SK-N-SH (cell line): Measurements from ENCODE around the gene UBA5. TPM values are rescaled to one million over a fixed set of nuclear protein-coding genes. Genes with fewer than 3 reads are reported as not detected.

Source experiments
- CTCF ChIA-PET: fragments of 300-600, 350-600 bp; formaldehyde crosslinking; extraction: SDS; loops from one replicate; lab custom pipeline; 2021; lab: Yijun Ruan, JAX
- POLR2A ChIA-PET: fragments of 350-600 bp; sonication (Branson Sonifier 250); formaldehyde crosslinking; extraction: SDS; loops from one replicate; lab custom pipeline; 2020; ENCODE audit warnings: antibody characterized with exemption, inconsistent platforms; lab: Yijun Ruan, JAX
- DNase-seq: peaks from one replicate; pipeline ENCODE4 v3.0.0; 2012
- H2AFZ ChIP-seq: fragments of 200-600 bp; sonication (generic); 2 replicates; pipeline ENCODE4 v1.8.1; 2016; ENCODE audit warnings: antibody characterized with exemption, mild to moderate bottlenecking, low read depth
- H3F3A ChIP-seq: fragments of 200-600 bp; sonication (generic); replicated peaks from 2 replicates; pipeline ENCODE3; 2016; ENCODE audit warnings: antibody characterized with exemption, mild to moderate bottlenecking; ENCODE audit not compliant: insufficient read depth
- H3K27ac ChIP-seq, 2 experiments: fragments of 200-500 bp in 1 of 2; fragments of 200-600 bp in 1 of 2; sonication (Bioruptor generic) in 1 of 2; sonication (generic), shearing (Covaris generic) in 1 of 2; 2 replicates each; pipeline versions ENCODE4 v1.5.1 to v1.6.1; 2014 to 2016; ENCODE audit warnings: low read depth in 2 of 2, inconsistent platforms in 1 of 2, low read length in 1 of 2, mild to moderate bottlenecking in 1 of 2, mixed read lengths in 1 of 2
- H3K27me3 ChIP-seq: fragments of 200-600 bp; sonication (generic), shearing (Covaris generic); 2 replicates; pipeline ENCODE4 v1.6.1; 2016; ENCODE audit warnings: mixed run types; ENCODE audit not compliant: insufficient read depth
- H3K36me3 ChIP-seq, 2 experiments: fragments of 200-500 bp in 1 of 2; fragments of 200-600 bp in 1 of 2; sonication (Bioruptor generic) in 1 of 2; sonication (generic) in 1 of 2; replicated peaks in 1 of 2; 2 replicates each; pipeline versions ENCODE3 to v1.5.1; 2014 to 2016; ENCODE audit warnings: low read length in 1 of 2, mild to moderate bottlenecking in 1 of 2; ENCODE audit not compliant: insufficient read depth in 2 of 2, control insufficient read depth in 1 of 2
- H3K4me1 ChIP-seq, 2 experiments: fragments of 200-500 bp in 1 of 2; fragments of 200-600 bp in 1 of 2; sonication (Bioruptor generic) in 1 of 2; sonication (generic), shearing (Covaris generic) in 1 of 2; 2 replicates each; pipeline versions ENCODE4 v1.5.1 to v1.6.1; 2014 to 2016; ENCODE audit warnings: low read depth in 1 of 2, low read length in 1 of 2, mixed run types in 1 of 2; ENCODE audit not compliant: insufficient read depth in 2 of 2, control insufficient read depth in 1 of 2
- H3K4me2 ChIP-seq: fragments of 200-600 bp; sonication (generic), shearing (Covaris generic); 2 replicates; pipeline ENCODE4 v1.6.1; 2017; ENCODE audit warnings: mixed run types
- H3K4me3 ChIP-seq, 2 experiments: fragments of 200-500 bp in 1 of 2; fragments of 200-600 bp in 1 of 2; sonication (Bioruptor generic) in 1 of 2; sonication (generic), shearing (Covaris generic) in 1 of 2; 2 replicates each; pipeline versions ENCODE4 v1.5.1 to v1.8.1; 2014 to 2016; ENCODE audit warnings: low read depth in 2 of 2, inconsistent platforms in 1 of 2, low read length in 1 of 2, mild to moderate bottlenecking in 1 of 2, mixed read lengths in 1 of 2, moderate library complexity in 1 of 2
- H3K79me2 ChIP-seq: fragments of 200-600 bp; sonication (generic); 2 replicates; pipeline ENCODE4 v1.8.1; 2017; ENCODE audit warnings: mild to moderate bottlenecking; ENCODE audit not compliant: insufficient read depth
- H3K9ac ChIP-seq: fragments of 200-600 bp; sonication (generic); 2 replicates; pipeline ENCODE4 v1.6.1; 2017; ENCODE audit warnings: mixed run types
- H3K9me2 ChIP-seq: fragments of 200-600 bp; sonication (generic); 2 replicates; pipeline ENCODE4 v1.6.1; 2017; ENCODE audit warnings: mixed run types
- H3K9me3 ChIP-seq: fragments of 200-600 bp; sonication (generic); 2 replicates; pipeline ENCODE4 v1.6.1; 2017; ENCODE audit warnings: mixed run types, mild to moderate bottlenecking, moderate library complexity
- H4K20me1 ChIP-seq: fragments of 200-600 bp; sonication (generic); 2 replicates; pipeline ENCODE4 v1.6.1; 2017; ENCODE audit warnings: mild to moderate bottlenecking, mixed run types; ENCODE audit not compliant: insufficient read depth
- CTCF ChIP-seq: fragments of 200-600 bp; sonication (generic); IDR thresholded peaks from 2 replicates; pipeline ENCODE4 v1.6.1; 2017; ENCODE audit warnings: antibody characterized with exemption, mild to moderate bottlenecking, moderate library complexity
- ELF1 ChIP-seq: IDR thresholded peaks from 2 replicates; pipeline ENCODE4 v1.4.0; 2012
- EZH2phosphoT487 ChIP-seq: fragments of 200-600 bp; sonication (generic); IDR thresholded peaks from 2 replicates; pipeline ENCODE4 v1.6.1; 2017; ENCODE audit warnings: low read depth, mixed run types, mild to moderate bottlenecking, antibody characterized with exemption, moderate library complexity, borderline replicate concordance
- FOXJ3 ChIP-seq: sonication (generic); formaldehyde crosslinking; IDR thresholded peaks from 2 replicates; pipeline ENCODE4 v1.5.1; 2020; ENCODE audit warnings: mild to moderate bottlenecking, missing genetic modification reagents
- MXI1 ChIP-seq: IDR thresholded peaks from 2 replicates; pipeline ENCODE4 v1.6.1; 2012; ENCODE audit warnings: mild to moderate bottlenecking, low read depth, low read length, improper control_type of control experiment
- POLR2AphosphoS5 ChIP-seq: IDR thresholded peaks from 2 replicates; pipeline ENCODE4 v1.6.1; 2012; ENCODE audit warnings: low read depth, low read length
- RAD21 ChIP-seq: IDR thresholded peaks from 2 replicates; pipeline ENCODE4 v1.6.1; 2012; ENCODE audit warnings: mild to moderate bottlenecking, low read length
- RFX5 ChIP-seq: IDR thresholded peaks from 2 replicates; pipeline ENCODE4 v1.6.1; 2012; ENCODE audit warnings: mild to moderate bottlenecking, improper control_type of control experiment, low read length
- RXRA ChIP-seq: IDR thresholded peaks from 2 replicates; pipeline ENCODE4 v1.4.0; 2012; ENCODE audit warnings: low read depth, mild to moderate bottlenecking, borderline replicate concordance
- SIN3A ChIP-seq: IDR thresholded peaks from 2 replicates; pipeline ENCODE4 v1.6.1; 2012; ENCODE audit warnings: low read depth, mild to moderate bottlenecking, low read length, moderate library complexity, borderline replicate concordance
- SMC3 ChIP-seq: IDR thresholded peaks from 2 replicates; pipeline ENCODE4 v1.6.1; 2012; ENCODE audit warnings: low read depth, low read length, improper control_type of control experiment
- TAF1 ChIP-seq: IDR thresholded peaks from 2 replicates; pipeline ENCODE4 v1.6.1; 2012; ENCODE audit warnings: low read depth, mild to moderate bottlenecking, low read length, moderate library complexity, borderline replicate concordance
- WGBS: methylation state at CpG from one replicate; pipeline ENCODE4 v1.1.6; 2017; ENCODE audit warnings: low lambda C conversion rate; 5-methylcytosine and 5-hydroxymethylcytosine counted together
- polyA plus RNA-seq, 3 experiments: library from polyadenylated mRNA; depleted of rRNA; stranded (reverse); fragments of >200 nt; gene quantifications; 2 replicates each; pipeline ENCODE4 v1.2.3, GENCODE V29; 2012

UBA5 gene
- polyA plus RNA-seq, 1 of the 3 experiments (the other 2 are of a cell fraction) = 38.3 TPM

- no peaks in the 10 kb centered on the region for H4K20me1 ChIP-seq
- H3K4me3 ChIP-seq = no peak overlapping the region
- ChIA-PET CTCF (interaction anchor here (0.5 to 6.8 kb wide), 31 partner anchors 10 to 391 kb away, joined by 3 to 121 read pairs (median 5); no protein-coding TSS in a partner anchor), POLR2A (interaction anchor here (1.6 kb wide), 2 partner anchors 18 to 19 kb away, joined by 3 to 6 read pairs; partner anchors contain the start of genes ACAD11 and UBA5)
- H3K9ac ChIP-seq = no peak overlapping the region
- peak; percentile 86 for TF ChIP-seq RAD21
- no peak for TF ChIP-seq FOXJ3 (CRISPR knock-in tag)
- TF ChIP-seq CTCF = peak; percentile 81
- peak; percentile 67 for TF ChIP-seq SMC3
- no peaks in the 10 kb centered on the region for H3K9me2 ChIP-seq
- no peaks in the 10 kb centered on the region for H3K27me3 ChIP-seq
- H3K4me1 ChIP-seq = peaks cover 0 to 14% of the 10 kb centered on the region in 2 experiments; a peak in 3 of 4 replicates
- H3F3A ChIP-seq = no peaks in the 10 kb centered on the region
- 48% methylated on average over 5 of the region's 5 CpGs for WGBS
- no peaks in the 10 kb centered on the region for H3K79me2 ChIP-seq
- H3K27ac ChIP-seq = no peak overlapping the region
- no peaks in the 10 kb centered on the region for H3K9me3 ChIP-seq
- H3K36me3 ChIP-seq = peaks cover 7 to 25% of the 10 kb centered on the region in 2 experiments
- peak; percentile 70 for DNase-seq
- no peak overlapping the region for H2AFZ ChIP-seq
- H3K4me2 ChIP-seq = no peak overlapping the region
These were observed 18.1 kb upstream of the UBA5 start for GRCh38 chr3:132641837-132642538.

GRCh38 chr3:132642539-132642847 is 17.6 kb upstream of the UBA5 start:
- WGBS = 49% methylated on average over 2 of the region's 2 CpGs
- ChIA-PET POLR2A (interaction anchor here (1.6 kb wide), 2 partner anchors 17 to 18 kb away, joined by 3 to 6 read pairs; partner anchors contain the start of genes ACAD11 and UBA5), CTCF (interaction anchor here (0.5 to 6.8 kb wide), 33 partner anchors 11 to 392 kb away, joined by 3 to 121 read pairs (median 5); partner anchors contain the start of gene ACAD11)
- no peaks in the 10 kb centered on the region for H4K20me1 ChIP-seq
- TF ChIP-seq TAF1 (no peak), ELF1 (no peak), RFX5 (no peak), FOXJ3 (CRISPR knock-in tag) (no peak), SIN3A (no peak), RXRA (no peak), EZH2phosphoT487 (no peak), MXI1 (no peak), POLR2AphosphoS5 (no peak)
- no peak overlapping the region for H3K27ac ChIP-seq
- no peak for DNase-seq
- H3K9me3 ChIP-seq = no peaks in the 10 kb centered on the region
- H3K36me3 ChIP-seq = peaks cover 7 to 25% of the 10 kb centered on the region in 2 experiments
- no peaks in the 10 kb centered on the region for H3F3A ChIP-seq
- H3K4me1 ChIP-seq = peaks cover 0 to 10% of the 10 kb centered on the region in 2 experiments; a peak in 3 of 4 replicates
- no peak overlapping the region for H3K4me3 ChIP-seq
- no peaks in the 10 kb centered on the region for H3K27me3 ChIP-seq
- no peaks in the 10 kb centered on the region for H3K9me2 ChIP-seq
- no peaks in the 10 kb centered on the region for H3K79me2 ChIP-seq
- no peak overlapping the region for H3K4me2 ChIP-seq
- no peak overlapping the region for H3K9ac ChIP-seq
- H2AFZ ChIP-seq = no peak overlapping the region
